GM19193 (cell line): ENCODE data around the gene ANKRD2.

Experiments
- POLR2A ChIP-seq: IDR thresholded peaks from 4 replicates; pipeline ENCODE4 v1.6.1; 2011; ENCODE audit not compliant: insufficient read depth, insufficient read length; ENCODE audit errors: extremely low read depth

Gene ANKRD2

DNA sequence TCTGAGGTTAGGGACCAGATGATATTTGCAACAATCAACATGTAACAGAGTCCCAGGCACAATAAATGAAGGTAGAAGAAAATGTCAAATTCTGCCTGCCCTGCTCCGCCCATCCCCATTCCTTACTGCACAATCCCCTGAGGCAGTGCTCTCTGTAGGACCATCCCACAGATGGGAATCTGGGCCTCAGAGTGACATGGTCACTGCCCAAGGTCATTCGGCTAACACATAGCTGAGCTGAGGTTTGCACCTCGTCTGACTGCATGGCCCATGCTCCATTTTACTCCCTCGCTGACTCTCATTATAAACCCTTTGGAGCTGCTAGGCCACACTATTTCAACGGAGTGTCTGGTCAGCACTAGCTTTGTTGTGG lies 12.8 kb downstream of the ANKRD2 start:
- TF ChIP-seq POLR2A, result no peak

GRCh38 chr10:97587183-97587582 lies 14.6 kb downstream of the ANKRD2 start:
- no peak for TF ChIP-seq POLR2A

- TF ChIP-seq POLR2A, result no peak
These were observed 16.9 kb downstream of the ANKRD2 start, which contains the start of gene C10orf62 for GRCh38 chr10:97589479-97589878. TSS of gene C10orf62 (plus strand) at chr10:97589721. CDS start at chr10:97589898, 177 bp downstream.

- no peak for TF ChIP-seq POLR2A
These were observed 17.6 kb downstream of the ANKRD2 start for GRCh38 chr10:97590082-97590747.

- no peak for TF ChIP-seq POLR2A
These were observed 18.3 kb downstream of the ANKRD2 start for GRCh38 chr10:97590748-97591495.

DNA sequence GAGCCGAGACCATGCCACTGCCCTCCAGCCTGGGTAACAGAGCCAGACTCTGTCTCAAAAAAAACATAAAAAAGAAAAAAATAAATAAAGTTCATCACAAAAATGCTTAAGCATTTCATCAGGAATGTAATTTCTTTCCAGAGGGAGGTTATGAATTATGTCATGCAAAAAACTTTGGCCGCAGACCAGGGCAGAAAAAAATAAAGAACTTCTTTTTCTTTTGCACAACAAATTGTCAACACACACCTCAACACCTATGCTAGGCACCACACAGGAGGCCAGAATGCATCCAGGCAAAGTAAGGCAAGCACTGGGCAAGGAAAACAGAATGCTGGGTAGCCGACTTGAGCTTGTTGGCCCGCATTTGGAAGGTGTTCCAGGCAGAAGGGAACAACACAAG lies 20.8 kb downstream of the ANKRD2 start:
- no peak for TF ChIP-seq POLR2A

GRCh38 chr10:97596101-97597082 lies 23.8 kb downstream of the ANKRD2 start:
- no peak for TF ChIP-seq POLR2A

DNA sequence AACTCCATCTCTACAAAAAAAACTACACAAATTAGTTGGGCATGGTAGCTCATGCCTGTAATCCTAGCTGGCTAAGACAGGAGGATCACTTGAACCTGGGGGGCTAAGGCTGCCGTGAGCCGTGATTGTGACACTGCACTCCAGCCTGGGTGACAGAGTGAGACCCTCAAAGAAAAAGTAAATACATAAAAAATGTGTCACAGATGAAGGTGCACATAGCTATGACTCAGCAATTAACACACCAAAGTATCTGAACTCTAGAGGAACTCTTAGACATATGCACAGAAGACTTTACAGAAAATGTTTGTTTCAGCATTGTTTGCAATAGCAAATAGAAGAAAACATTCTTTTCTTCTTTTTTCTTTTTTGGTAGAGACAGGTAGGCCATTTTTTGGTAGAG lies 25.2 kb downstream of the ANKRD2 start:
- no peak for TF ChIP-seq POLR2A

- no peak for TF ChIP-seq POLR2A
These were observed 26.1 kb downstream of the ANKRD2 start for GRCh38 chr10:97598407-97599271.

DNA sequence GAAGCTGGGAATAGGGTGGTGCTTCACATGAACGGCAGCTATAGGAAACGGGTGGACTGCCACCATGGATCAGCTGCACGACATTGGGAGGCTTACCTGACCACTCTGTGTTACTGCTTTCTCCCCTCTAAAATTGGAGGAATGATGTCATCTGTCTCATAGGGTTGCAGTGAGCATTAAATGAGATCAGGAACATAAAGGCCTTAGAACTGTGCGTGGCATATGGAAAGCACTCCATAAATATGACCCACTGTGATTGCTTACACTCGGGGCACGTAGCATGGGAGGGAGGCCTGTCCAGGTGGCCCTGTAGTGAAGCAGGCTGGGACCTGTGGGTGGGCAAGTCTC lies 26.7 kb downstream of the ANKRD2 start:
- no peak for TF ChIP-seq POLR2A

DNA sequence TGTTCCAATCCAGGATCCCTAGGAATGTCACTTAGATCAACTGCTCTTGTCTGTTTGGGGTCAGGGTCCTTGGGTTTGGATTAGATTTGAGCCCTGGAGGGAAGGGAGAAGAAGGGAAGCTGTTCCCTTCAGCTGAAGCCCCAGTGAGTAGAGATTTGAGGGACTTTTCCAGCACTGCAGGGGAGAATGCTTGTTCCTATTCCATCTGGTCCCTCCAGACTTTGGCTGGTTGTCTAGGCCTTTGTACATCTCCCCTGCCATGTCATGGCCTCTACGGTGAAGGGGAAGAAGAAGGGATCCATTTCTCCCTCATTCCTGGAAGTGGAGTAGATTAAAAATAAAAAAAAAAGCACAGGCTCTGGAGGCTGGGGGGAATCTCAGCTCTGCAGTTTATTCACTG lies 28.0 kb downstream of the ANKRD2 start:
- TF ChIP-seq POLR2A, result no peak

GRCh38 chr10:97601268-97602215 lies 29.0 kb downstream of the ANKRD2 start:
- TF ChIP-seq POLR2A, result no peak

DNA sequence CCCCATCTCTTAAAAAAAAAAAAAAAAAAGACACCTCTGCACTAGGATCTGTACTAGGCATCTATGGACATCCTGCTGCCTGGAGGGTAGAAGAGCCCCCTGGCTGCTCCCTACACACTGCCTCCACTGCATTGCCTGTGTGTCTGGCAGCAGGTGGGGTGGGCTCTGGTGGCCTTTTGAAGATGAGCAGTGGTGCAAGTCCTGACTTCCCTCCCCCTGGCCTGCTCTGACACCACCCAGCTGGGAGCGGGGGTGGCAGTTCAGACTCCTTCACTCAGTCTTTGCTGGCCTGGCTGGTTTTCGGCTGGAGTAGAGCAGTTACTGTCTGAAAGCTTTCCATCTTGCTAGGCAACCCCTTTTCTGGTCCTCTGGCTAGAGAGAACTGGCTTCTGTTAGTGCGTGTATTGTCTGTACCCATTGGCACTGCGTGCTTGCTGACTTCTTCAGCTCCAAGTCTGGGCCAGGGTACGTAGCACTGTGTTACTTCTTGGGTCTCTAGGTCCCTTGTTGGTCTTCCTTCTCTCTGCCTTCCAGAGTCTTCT lies 34.6 kb downstream of the ANKRD2 start:
- no peak for TF ChIP-seq POLR2A

DNA sequence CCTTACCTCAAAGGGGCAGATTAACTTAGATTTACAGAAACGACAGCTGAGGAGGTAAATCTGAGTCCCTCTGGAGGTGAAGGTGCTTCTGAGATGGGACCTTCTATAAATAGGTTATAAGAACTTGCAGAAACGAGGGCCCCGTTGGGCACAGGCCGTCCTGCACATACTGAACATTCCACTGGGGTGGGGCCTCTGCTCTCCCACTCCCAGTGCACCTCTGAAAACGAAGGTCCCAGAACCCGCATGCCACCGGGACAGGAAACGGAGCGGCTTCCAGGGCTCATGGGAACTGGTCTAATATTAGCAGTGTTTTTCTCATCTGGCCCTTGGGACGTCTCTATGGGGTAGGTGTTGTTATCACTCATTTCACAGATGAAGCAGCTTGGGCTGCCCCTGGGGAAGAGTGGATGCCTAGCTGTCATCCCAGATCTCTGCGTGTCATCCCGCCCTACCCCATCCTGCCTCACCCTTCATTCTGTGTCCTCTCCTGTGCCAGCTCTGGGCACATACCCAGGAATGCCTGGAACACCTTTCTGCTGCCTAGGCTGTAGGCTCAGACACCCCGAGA lies 36.5 kb downstream of the ANKRD2 start:
- TF ChIP-seq POLR2A, result no peak
